ENCODE measurements around the gene CLCA1.

GRCh38 chr1:86491171-86491950 lies 22.6 kb downstream of the CLCA1 start:
- TF ChIP-seq CTCF (IDR thresholded peaks at IDR 0.05) = no peak
- TF ChIP-seq POLR2A (IDR thresholded peaks at IDR 0.05) = no peak

Measured in testis (tissue), 2 donors.